Measurements from ENCODE around the gene LPCAT3. TPM values are rescaled to one million over a fixed set of nuclear protein-coding genes. Genes with fewer than 3 reads are reported as not detected.
"Not testable (repeated sequence)": the region's sequence is repeated elsewhere in the genome, so short reads cannot be mapped to it uniquely, and the experiment has no call there.

The LPCAT3 gene
- total RNA-seq, 1 donor from 2014 or later: 48.7 TPM

DNA sequence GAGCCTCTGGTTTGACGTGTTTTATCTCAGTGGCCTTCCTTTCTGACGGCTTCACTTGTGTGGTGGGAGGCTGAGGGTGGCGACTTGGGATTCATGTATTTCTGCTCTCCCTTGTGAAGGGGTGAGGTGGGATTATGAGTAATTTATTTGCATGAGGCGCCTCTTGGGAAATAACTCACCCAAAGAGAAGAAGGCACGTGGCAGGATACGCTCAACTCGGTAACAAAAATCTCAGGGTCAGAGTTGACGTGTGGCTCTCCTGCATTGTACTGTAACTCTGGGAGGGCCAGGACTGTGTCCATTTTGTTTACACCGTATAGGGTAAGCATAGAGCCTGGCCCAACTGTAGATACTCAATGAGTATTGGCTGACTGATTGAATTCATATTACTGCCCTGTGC, 27.6 kb upstream of the LPCAT3 start:
- ATAC-seq (ENCODE audit: poor library complexity) (no peak), DNase-seq (no peak)
- intact Hi-C loops (cut with DNase I): no loop called here

DNA sequence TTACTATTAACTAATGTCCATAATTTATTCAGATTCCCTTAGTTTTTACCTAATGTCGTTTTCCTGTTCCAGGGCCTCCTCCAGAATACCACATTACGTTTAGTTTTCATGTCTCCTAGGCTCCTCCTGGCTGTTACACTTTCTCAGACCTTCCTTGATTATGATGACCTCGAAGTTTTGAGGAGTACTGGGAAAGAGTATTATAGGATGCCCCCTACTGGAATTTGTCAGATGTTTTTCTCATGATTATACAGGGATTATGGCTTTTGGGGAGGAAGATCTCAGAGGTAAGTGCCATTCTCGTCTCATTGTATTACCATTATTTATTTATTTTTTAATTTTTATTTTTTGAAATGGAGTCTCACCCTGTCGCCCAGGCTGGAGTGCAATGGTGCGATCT, 24.6 kb upstream of the LPCAT3 start:
- ATAC-seq (ENCODE audit: poor library complexity): peak; percentile 82
- no peak for DNase-seq
- intact Hi-C loops (cut with DNase I): loop anchor here (5.0 kb wide), 1 partner anchor 101 kb away; the partner anchor contains the start of genes C12orf57 and RNU7-1

DNA sequence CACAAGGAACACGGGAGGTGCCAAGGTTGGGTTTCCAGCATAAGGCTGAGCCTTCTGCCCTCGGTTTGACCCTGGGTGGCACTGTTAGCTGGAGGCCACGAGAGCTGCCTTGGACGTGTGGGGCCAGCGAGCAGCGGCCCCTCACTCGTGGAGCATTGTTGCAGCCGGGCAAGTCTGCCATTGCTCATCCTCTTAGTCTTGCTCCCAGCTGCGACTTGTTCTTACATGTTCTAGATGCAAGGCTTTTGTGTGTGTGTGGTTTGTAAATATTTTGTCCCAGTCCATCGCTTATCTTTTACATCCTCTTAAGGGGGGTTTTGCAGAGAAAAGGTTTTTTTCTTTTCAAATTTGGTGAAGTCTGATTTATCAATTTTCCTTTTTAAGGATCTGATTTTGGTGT, 21.1 kb upstream of the LPCAT3 start:
- intact Hi-C loops (cut with DNase I): no loop called here
- no peak for ATAC-seq (ENCODE audit: poor library complexity)
- no peak for DNase-seq

DNA sequence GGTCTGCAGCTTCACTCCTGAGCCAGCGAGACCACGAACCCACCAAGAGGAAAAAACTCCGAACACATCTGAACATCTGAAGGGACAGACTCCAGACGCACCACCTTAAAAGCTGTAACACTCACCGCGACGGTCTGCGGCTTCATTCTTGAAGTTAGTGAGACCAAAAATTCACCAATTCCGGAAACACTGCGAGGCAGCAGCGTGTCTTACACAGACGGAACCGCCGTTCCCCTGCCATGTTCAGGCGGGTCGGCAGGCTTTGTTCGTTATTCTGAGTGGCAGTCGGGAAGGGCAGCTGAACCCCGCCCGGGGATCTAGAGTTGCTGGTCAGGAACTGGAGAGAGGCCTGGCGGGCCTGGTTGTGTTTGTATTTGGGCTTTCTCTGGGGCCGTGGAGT, 20.3 kb upstream of the LPCAT3 start:
- DNase-seq: no peak
- no peak for ATAC-seq (ENCODE audit: poor library complexity)
- intact Hi-C loops (cut with DNase I): no loop called here

DNA sequence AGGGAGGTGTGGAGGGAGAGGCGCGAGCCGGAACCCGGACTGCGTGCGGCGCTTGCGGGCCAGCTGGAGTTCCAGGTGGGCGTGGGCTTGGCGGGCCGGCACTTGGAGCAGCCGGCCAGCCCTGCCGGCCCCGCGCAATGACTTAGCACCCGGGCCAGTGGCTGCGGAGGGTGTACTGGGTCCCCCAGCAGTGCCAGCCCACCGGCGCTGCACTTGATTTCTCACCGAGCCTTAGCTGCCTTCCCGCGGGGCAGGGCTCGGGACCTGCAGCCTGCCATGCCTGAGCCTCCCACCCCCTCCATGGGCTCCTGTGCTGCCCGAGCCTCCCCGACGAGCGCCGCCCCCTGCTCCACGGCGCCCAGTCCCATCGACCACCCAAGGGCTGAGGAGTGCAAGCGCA, 19.1 kb upstream of the LPCAT3 start:
- ATAC-seq (ENCODE audit: poor library complexity); intact Hi-C loops (cut with DNase I); DNase-seq: not testable (repeated sequence)

DNA sequence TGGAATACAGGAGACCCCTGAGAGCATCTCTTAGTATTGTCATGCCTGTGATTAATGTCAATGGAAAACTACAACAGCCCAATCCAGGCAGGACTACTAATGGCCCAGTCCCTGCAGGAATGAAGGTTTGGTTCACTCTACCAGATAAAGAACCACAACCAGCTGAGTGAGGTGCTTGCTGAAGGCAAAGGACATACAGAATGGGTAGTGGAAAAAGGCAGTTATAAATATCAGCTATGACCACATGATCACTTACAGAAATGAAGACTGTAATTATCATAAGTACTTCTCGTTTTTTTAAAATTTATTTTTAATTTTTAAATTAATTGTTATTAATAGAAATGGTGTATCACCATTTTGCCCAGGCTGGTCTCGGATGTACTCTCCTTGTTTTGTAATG, 17.2 kb upstream of the LPCAT3 start:
- no peak for DNase-seq
- no peak for ATAC-seq (ENCODE audit: poor library complexity)
- intact Hi-C loops (cut with DNase I): no loop called here

DNA sequence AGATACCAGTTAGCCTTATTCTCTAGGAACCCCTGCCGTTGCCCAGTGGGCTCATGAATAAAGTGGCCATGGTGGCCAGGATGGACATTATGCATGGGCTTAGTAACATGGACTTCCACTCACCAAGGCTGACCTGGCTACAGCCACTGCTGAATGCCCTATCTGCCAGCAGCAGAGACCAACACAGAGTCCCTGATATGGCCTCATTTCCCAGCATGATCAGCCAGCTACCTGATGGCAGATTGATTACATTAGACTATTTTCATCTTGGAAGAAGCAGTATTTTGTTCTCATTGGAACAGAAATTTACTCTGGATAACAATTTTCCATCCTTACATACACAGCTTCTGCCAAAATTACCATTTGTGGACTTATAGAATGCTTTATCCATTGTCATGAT, 16.2 kb upstream of the LPCAT3 start:
- intact Hi-C loops (cut with DNase I): no loop called here
- no peak for DNase-seq
- ATAC-seq (ENCODE audit: poor library complexity): no peak

DNA sequence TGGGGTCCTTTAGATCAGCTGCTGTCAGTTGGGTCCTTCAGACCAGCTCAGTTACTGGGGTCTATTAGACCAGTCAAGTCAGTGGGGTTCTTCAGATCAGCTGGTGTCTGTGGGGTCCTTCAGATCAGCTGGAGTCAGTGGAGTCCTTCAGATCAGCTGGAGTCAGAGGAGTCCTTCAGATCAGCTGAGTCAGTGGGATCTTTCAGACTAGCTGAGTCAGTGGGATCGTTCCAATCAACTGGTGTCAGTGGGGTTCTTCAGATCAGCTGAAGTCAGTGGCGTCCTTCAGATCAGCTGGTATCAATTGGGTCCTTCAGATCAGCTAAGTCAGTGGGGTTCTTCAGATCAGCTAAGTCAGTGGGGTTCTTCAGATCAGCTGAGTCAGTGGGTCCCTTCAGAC, 14.7 kb upstream of the LPCAT3 start:
- ATAC-seq (ENCODE audit: poor library complexity): no peak
- DNase-seq: no peak
- intact Hi-C loops (cut with DNase I): no loop called here

DNA sequence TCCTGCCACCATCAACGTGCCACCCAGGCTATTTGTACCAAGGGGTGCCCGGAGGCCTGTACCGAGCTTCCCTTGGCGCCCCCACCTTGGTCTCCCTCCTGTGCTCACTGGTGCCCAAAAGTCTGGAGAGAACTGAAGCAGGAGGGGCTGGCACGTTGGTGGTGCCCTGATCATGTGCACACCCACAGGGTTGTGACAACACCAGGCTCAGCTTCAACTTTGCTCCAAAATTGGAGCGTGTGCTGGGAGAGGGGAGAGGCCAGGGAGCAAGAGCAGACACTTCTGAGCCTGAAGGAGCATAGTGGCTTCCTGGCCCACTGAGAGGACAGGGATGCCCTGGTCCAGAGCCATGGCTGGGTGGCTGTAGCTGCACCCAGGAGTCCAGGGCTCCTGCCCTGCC, 13.0 kb upstream of the LPCAT3 start:
- DNase-seq: no peak
- no peak for ATAC-seq (ENCODE audit: poor library complexity)
- intact Hi-C loops (cut with DNase I): no loop called here

DNA sequence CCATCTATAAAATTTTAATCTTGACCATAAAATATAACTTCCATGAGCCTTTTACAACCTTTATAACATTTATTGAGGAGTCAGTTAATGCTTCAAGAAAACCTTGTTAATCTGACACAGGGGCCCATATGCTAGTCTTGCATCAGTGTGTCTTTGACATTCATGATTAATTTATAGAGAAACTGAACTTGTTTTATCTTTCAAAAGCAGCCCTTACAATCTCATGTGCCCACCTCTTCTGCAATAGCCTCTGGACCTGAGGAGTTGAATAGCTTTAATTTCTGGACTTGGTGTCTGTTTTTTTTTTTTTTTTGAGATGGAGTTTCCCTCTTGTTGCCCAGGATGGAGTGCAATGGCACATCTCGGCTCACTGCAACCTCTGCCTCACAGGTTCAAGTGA, 8.6 kb upstream of the LPCAT3 start:
- ATAC-seq (ENCODE audit: poor library complexity) (no peak), DNase-seq (no peak)
- intact Hi-C loops (cut with DNase I): no loop called here

DNA sequence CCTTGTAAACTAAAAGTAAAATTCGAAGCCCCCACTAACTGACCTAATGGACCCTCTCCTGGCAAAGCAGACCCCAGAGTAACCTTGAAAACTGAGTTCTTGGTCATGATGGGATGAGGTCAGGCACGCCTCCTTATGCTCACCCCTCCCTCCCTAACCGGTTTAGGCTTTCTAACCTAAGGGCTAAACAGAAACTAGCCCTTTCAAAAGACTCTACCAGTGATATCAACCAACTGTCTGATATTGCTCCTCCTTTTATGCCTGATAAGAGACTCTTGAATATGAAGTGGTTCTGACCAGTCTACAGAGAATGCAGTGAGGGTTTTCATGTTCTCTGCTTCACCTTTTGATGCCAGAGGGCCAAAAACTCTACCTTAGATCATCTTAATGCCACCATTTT, 4.8 kb upstream of the LPCAT3 start:
- no peak for ATAC-seq (ENCODE audit: poor library complexity)
- intact Hi-C loops (cut with DNase I): no loop called here

DNA sequence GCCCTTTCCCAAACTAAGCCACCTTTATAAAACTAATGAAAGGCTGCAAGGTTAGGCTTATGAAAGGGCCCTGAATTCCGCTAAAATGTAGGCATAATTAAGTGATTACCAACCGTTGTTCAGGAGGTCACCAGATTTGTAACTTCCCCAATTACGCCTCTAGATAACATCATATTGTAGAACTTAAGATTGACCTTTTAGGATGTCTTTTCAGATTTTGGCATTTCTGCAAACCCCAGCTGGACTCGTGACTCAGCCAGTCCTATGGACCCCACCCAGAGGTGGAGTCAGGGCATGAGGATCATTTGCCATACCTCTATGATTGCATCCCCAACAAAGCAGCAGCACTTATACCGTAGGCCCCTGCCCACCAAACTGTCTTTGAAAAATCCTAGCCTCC, 3.7 kb upstream of the LPCAT3 start:
- no peak for DNase-seq
- intact Hi-C loops (cut with DNase I): no loop called here
- no peak for ATAC-seq (ENCODE audit: poor library complexity)

More for the DNA sequence above, 4.8 kb upstream of the LPCAT3 start:
- no peak for DNase-seq

DNA sequence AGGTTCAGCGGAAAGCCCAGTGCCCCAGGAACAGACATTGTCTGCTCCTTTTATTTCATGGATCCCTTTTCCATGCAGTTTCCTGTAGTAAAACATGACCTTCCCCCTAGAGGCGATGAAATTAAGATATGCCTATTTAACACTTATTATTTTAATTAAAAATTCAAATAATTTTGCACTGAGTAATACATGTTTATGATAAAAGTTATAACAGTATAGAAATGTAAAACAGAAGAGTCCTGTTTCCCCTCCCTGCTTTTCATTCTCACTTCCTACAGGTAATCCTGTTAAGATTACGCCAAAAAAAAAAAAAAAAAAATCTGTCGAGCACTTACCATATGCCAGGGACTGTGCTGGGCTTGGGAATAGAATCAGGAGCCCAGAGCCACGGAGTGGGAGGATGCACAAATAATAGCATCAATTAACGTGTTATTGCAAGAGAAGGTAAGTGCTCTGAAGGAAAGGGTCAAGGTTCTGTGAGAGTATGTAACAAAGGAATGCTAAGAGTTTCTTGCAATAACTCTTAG, 830 bp upstream of the LPCAT3 start:
- DNase-seq (no peak), ATAC-seq (ENCODE audit: poor library complexity) (no peak)
- intact Hi-C loops (cut with DNase I): loop anchor here (5.0 kb wide), 1 partner anchor 47 kb away; the partner anchor contains the start of genes EMG1 and PHB2

DNA sequence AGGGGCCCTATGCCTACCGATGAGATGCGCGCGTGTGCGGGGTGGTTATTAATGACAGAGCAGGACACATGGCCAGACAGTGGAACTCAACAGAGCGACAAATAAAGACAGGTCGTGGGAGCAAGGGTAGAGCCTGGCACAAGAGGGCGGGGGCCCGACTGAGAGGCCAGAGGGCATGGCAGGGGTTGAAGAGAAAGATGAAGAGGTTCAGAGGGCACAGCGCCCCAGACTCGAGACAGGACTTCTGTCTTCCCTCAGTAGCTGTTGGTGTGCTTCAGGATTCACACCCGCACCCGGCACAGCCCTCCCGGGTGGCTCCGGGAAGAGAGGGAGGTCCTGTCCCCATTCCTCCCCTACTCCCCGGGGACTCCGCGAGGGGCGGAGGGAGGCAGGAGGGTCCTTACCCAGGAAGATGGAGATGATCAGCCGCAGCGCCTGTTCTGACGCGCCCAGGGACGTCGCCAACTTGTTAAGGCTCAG, 366 bp downstream of the LPCAT3 start:
- intact Hi-C loops (cut with DNase I): loop anchor here (5.0 kb wide), 1 partner anchor 46 kb away; the partner anchor contains the start of genes EMG1 and PHB2
- DNase-seq (no peak), ATAC-seq (ENCODE audit: poor library complexity) (peak; percentile 28)

DNA sequence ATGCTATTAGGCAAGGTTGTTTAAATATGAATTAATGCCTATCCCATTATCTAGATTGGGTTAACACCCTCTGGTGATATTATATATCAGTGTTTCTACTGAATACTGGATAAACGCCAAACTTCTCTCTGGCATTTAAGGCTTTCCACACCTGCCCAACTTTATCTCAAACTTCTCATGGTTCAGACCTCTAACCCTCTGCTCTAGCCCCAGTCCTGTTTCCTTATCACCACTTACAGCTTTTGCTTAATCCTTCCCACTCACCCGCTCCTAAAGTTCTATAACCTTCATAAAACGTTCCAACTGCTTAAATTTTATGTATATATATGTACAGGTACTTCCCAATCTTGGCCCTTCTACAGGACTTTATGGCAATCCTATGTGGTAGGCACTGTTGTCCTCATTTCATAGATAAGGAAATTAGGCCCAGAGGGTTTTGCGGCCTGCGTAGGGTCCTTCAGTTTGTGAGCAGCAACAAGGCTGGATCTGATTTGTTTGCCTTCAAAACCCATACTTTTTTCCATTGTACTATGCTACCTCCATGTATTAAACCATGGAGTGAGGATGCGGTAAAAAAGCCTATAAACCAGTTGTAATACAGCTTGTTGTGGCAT, 1.2 kb downstream of the LPCAT3 start:
- intact Hi-C loops (cut with DNase I): loop anchor here (5.0 kb wide), 1 partner anchor 45 kb away; the partner anchor contains the start of genes EMG1 and PHB2

DNA sequence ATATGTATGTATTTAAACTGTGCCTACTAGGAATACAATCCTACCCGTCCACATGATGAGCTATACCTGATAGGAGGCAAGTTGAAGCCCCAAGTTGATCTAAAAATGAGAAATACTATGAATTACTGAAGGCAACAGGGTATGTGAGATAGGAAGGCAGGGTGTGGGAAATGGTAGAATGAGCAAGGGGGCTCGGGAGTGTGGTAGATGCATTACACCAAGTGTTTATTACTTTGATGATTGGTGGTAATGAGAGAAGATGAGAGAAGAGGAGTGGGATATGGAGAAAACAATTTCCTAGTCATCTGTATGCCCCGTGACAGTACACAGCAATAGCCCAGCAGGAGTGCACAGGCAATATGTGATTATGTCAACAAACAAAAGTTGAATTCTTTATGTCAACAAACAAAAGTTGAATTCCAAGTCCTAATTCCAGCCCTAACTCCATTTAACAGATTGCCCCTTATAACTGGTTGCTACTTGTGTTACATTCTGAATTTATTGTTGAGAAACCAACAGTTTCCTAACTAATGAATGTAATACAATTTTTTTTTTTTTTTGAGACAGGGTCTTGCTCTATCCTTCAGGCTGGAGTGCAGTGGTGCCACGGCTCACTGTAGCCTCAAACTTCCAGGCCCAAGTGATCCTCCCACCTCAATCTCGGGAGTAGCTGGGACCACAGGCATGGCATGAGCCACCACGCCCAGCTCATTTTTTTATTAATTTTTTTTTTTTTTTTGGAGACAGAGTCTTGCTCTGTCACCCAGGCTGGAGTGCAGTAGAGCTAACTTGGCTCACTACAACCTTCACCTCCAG, 2.5 kb downstream of the LPCAT3 start:
- ATAC-seq (ENCODE audit: poor library complexity) (no peak), DNase-seq (no peak)
- intact Hi-C loops (cut with DNase I): loop anchor here (5.0 kb wide), 1 partner anchor 43 kb away; the partner anchor contains the start of genes EMG1 and PHB2

More for the DNA sequence above, 1.2 kb downstream of the LPCAT3 start:
- DNase-seq: no peak
- no peak for ATAC-seq (ENCODE audit: poor library complexity)

DNA sequence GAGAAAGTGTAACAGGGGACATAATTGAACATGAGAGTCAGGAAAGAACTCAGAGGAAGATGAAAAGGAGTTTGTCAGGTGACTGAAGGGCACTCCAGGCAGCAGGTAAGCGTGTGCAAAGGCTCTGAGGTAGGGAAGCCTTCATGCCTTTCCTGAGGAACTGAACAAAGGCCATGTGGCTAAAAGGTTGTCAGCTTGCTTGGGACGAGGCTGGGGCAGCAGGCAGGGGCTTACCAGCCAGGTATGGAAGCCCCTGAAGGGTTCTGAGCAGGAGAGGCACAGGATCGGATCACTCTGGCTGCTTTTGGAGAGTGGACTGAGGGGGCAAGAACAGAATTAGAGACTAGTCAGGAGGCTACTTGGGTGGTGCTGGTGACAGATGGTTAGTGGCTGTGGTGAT, 5.2 kb downstream of the LPCAT3 start:
- no peak for ATAC-seq (ENCODE audit: poor library complexity)
- intact Hi-C loops (cut with DNase I): no loop called here
- DNase-seq: no peak

DNA sequence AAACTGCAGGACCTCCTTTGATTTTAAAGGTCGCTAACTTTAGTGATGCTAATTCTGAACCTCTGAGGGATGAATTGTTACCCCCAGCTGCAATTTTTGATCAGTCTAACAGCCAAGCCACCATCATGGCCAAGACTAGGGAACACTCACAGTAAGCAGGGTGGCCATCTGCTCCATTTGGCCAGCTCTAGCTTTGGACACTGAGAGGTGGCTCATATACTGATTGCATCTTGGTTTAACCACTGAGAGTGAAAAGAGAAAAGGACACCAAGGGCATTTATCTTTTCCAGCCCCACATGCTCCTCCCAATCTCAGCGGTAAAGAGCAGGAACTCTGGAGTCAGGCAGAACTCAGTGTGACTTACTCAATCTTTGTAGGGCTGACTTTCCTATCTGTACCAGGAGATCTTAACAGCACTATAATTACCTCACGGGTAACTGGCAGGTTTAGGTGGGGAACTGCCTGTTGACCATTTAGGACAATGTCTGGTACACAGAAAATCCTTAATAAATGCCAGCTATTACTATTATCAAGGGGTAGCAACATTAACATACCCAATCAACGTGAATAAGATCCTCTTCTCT, 6.2 kb downstream of the LPCAT3 start:
- ATAC-seq (ENCODE audit: poor library complexity): peak; percentile 48

DNA sequence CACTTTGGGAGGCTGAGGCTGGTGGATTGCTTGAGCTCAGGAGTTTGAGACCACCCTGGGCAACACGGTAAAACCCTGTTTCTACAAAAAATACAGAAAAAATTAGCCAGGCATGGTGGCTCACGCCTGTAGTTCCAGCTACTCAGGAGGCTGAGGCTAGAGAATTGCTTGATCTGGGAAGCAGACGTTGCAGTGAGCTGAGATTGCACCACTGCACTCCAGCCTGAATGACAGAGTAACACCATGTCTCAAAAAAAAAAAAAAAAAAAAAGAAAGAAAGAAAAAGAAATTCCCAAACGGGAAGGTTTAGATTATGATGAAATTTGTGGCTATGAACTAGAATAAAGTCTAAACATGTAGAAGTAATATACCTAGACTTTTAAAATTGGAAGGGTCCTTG, 6.9 kb downstream of the LPCAT3 start:
- DNase-seq; intact Hi-C loops (cut with DNase I); ATAC-seq (ENCODE audit: poor library complexity): not testable (repeated sequence)

More for the DNA sequence above, 6.2 kb downstream of the LPCAT3 start:
- DNase-seq: no peak
- intact Hi-C loops (cut with DNase I): no loop called here

Data from Right ventricle myocardium superior (tissue), 1 donor.